Measurements from ENCODE around the gene ETV6. TPM values are rescaled to one million over a fixed set of nuclear protein-coding genes. Genes with fewer than 3 reads are reported as not detected.

ETV6 gene
- total RNA-seq, 2 donors from 2014 or later, result 50.2 to 82.3 TPM

DNA sequence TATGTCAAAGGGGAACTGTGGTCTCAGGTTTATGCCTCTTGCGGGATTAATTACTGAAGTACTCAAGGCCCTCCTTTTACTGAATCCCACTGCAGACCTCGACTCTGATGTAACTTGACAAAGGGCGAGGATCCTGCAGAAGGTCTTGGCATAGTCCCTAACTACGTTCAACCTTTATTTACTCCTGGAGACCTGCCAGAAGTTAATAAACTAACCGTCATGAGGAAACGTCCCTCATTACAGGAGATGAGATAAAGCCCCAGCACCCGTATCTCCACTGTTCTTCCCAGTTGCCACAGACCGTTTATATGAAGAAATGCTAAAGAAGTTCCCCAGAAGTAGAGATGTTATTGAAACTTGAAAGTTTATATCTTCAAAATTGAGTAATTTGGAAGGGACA, 190.9 kb downstream of the ETV6 start:
- no peak overlapping the region for H3K4me3 Mint-ChIP-seq
- H3K9me3 Mint-ChIP-seq, result no peaks in the 10 kb centered on the region
- ATAC-seq (no peak), DNase-seq (ENCODE audit: low spot score) (no peak)
- H3K4me1 Mint-ChIP-seq (ENCODE audit: low read depth in 2 of 2), result peaks cover 17 to 24% of the 10 kb centered on the region in 2 donors
- H3K27ac Mint-ChIP-seq, result no peak overlapping the region
- no peaks in the 10 kb centered on the region for H3K27me3 Mint-ChIP-seq
- peaks cover 26% of the 10 kb centered on the region for H3K36me3 Mint-ChIP-seq

DNA sequence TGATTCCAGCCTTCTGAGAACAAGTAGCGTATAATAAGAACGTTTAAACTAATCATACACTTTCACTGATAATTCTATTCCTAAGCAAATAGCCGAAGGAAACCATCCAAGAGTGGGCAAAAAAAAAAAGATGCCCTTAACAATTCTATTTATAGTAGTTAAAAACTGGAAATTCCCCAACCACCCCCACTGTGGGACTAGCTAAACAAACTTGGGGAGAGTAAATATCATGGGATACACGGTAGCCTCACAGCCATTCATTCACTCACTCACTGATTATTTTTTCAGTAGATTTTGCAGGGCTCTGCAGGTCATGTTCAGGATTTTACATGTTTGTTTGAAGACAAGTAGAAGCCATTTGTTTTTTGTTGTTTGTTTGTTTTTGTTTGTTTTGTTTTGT, 197.0 kb downstream of the ETV6 start:
- DNase-seq (ENCODE audit: low spot score) (no peak), ATAC-seq (no peak)
- peaks cover 6 to 10% of the 10 kb centered on the region in 2 donors for H3K4me1 Mint-ChIP-seq (ENCODE audit: low read depth in 2 of 2)
- H3K9me3 Mint-ChIP-seq, result no peaks in the 10 kb centered on the region
- H3K27ac Mint-ChIP-seq, result no peak overlapping the region
- H3K27me3 Mint-ChIP-seq, result no peaks in the 10 kb centered on the region
- peaks cover 13% of the 10 kb centered on the region for H3K36me3 Mint-ChIP-seq
- H3K4me3 Mint-ChIP-seq, result no peak overlapping the region

DNA sequence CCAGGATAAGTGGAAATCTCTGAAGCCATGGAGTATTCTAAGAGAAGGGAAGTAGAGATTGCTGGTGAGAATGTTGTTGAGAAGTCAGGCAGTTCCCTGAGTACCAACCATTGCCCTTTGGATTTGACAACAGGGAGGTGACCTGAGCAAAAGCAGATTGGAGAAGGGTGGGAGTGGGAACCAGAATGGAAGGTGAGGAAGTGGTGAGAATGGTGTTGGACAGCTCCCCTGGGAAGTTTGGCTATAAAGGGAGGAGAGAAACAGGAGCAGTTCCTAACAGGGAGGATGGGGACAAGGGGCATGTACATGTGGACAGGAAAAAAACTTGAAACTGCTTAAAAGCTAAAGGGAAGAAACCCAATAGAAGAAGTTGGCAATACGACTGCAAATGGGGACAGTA, 198.1 kb downstream of the ETV6 start:
- H3K27me3 Mint-ChIP-seq, result no peaks in the 10 kb centered on the region
- peaks cover 8% of the 10 kb centered on the region for H3K36me3 Mint-ChIP-seq
- DNase-seq (ENCODE audit: low spot score) (no peak), ATAC-seq (no peak)
- H3K4me3 Mint-ChIP-seq, result no peak overlapping the region
- peak overlapping the region in 1 of 2 donors; percentile 1 for H3K27ac Mint-ChIP-seq
- H3K9me3 Mint-ChIP-seq, result no peaks in the 10 kb centered on the region
- peaks cover 6 to 10% of the 10 kb centered on the region in 2 donors for H3K4me1 Mint-ChIP-seq (ENCODE audit: low read depth in 2 of 2)

DNA sequence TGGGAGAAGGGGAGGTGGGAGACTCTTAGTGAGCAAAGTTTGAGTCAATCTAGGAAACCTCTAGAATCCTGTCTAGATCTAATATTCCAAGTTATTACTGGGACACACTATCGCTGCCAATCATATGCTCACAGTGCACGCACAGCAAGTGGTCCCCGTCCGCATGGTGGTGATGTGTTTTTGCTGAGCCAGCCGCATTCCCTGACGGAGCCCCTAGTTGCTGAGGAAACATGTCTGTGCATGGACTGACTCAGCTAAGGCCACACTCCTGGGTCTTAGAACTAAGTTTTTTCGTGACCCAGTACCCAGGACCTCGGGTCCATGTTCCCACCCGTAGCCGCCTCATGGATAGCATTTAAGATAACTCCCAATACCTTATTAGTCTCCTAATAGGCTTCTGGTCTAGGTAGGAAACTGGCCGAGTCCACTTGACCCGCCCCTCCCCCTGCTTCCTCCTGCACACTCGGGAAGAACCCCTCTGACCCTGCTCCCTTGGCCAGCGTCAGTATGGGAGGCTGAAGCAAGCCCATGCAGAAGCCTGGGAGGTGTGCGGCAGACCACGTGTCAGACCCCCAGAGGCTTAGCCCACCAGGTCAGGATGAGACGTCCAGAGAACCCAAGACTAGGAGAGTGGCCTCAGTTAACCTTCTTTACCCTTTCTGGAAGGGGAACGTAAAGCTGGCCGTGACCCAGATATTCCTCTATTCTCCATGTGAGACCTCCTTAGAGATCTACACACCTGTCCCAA, 200.5 kb downstream of the ETV6 start:
- peaks cover 12 to 23% of the 10 kb centered on the region in 2 donors for H3K4me1 Mint-ChIP-seq (ENCODE audit: low read depth in 2 of 2)
- no peak overlapping the region for H3K27ac Mint-ChIP-seq
- peaks cover 18% of the 10 kb centered on the region for H3K36me3 Mint-ChIP-seq
- H3K27me3 Mint-ChIP-seq, result no peaks in the 10 kb centered on the region
- DNase-seq (ENCODE audit: low spot score) (no peak), ATAC-seq (no peak)
- H3K4me3 Mint-ChIP-seq, result no peak overlapping the region
- H3K9me3 Mint-ChIP-seq, result no peaks in the 10 kb centered on the region

DNA sequence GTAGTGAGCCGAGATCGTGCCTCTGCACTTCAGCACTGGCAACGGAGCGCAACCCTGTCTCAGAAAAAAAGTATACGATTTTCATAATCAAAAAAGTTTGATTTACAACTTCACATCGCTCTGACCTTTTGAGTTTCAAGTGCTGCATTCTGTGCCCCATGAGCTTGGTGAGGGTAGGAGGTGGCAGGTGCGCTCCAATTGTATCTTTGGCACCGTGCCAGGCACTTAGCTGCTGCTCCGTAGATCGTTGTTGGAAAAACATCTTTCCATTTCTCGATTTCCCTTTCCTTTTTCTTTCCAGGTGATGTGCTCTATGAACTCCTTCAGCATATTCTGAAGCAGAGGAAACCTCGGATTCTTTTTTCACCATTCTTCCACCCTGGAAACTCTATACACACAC, 203.7 kb downstream of the ETV6 start:
- no peak for ATAC-seq
- H3K27ac Mint-ChIP-seq, result peak overlapping the region in 1 of 2 donors; percentile 33
- no peaks in the 10 kb centered on the region for H3K27me3 Mint-ChIP-seq
- no peak overlapping the region for H3K4me3 Mint-ChIP-seq
- H3K36me3 Mint-ChIP-seq, result peaks cover 23% of the 10 kb centered on the region
- no peaks in the 10 kb centered on the region for H3K9me3 Mint-ChIP-seq
- DNase-seq (ENCODE audit: low spot score), result no peak
- peaks cover 17 to 38% of the 10 kb centered on the region in 2 donors for H3K4me1 Mint-ChIP-seq (ENCODE audit: low read depth in 2 of 2)

DNA sequence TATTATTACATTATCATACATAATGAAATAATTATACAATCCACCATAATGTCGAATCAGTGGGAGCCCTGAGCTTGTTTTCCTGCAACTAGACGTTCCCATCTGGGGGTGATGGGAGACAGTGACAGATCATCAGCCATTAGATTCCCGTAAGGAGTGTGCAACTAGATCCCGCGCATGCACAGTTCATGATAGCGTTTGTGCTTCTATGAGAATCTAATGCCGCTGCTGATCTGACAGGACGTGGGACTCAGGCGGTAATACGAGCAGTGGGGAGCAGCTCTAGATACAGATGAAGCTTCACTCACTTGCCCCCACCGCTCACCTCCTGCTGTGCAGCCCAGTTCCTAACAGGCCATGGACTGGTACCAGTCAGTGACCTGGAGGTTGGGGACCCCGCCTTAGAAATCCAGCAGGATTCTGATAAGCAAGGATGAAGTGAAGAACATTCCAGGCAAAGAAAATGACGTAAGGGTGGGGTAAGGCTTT, 204.6 kb downstream of the ETV6 start:
- Mint-ChIP-seq H3K36me3 (peaks cover 23% of the 10 kb centered on the region), H3K4me1 (ENCODE audit: low read depth in 2 of 2) (peaks cover 17 to 38% of the 10 kb centered on the region in 2 donors), H3K9me3 (no peaks in the 10 kb centered on the region), H3K4me3 (no peak overlapping the region), H3K27ac (no peak overlapping the region), H3K27me3 (no peaks in the 10 kb centered on the region)
- DNase-seq (ENCODE audit: low spot score) (no peak), ATAC-seq (no peak)

DNA sequence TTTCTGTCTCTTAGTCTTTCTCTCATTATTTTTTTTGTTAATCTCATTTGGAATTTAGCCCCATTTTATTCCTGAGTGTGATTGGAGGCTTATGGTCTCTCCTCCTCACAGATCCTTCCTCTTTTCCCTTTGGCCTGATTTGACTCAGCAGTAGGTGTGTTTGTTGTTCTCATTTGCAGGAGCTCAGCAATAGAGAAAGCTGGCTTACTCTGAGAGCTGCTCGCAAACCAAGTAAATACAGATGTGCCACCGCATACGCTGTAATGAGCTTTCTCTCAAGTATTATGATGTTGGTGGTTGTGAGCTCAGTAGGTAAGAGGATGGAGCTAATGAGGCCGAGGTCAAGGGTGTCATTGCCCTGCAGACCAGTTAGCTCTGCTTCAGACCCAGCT, 206.5 kb downstream of the ETV6 start:
- Mint-ChIP-seq H3K27me3 (no peaks in the 10 kb centered on the region), H3K9me3 (no peaks in the 10 kb centered on the region), H3K4me1 (ENCODE audit: low read depth in 2 of 2) (peaks cover 17 to 41% of the 10 kb centered on the region in 2 donors), H3K36me3 (peaks cover 23% of the 10 kb centered on the region), H3K4me3 (peak overlapping the region; percentile 65), H3K27ac (peak overlapping the region; percentile 52 to 54)
- DNase-seq (ENCODE audit: low spot score) (no peak), ATAC-seq (no peak)

DNA sequence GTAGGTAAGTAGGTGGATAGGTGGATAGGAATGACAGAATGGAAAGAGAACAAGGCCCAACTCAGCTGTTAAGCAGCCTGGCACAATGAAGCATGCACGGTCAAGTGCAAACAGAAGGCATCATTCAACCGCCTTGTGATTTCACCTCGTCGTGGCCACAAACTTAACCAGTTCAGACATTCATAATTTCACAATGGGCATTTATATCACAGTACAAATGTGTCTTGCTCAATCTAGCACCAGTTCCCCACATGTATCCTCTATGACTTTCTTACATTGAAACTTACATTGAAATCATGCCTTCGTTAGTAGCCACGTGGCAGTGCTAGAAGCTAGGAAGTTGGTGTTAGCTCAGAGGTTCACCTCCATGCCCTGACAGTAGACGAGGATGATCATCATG, 207.5 kb downstream of the ETV6 start:
- H3K27ac Mint-ChIP-seq, result peak overlapping the region; percentile 52 to 54
- no peak overlapping the region for H3K4me3 Mint-ChIP-seq
- H3K4me1 Mint-ChIP-seq (ENCODE audit: low read depth in 2 of 2), result peaks cover 17 to 48% of the 10 kb centered on the region in 2 donors
- DNase-seq (ENCODE audit: low spot score), result no peak
- ATAC-seq, result peak; percentile 60 to 72
- no peaks in the 10 kb centered on the region for H3K9me3 Mint-ChIP-seq
- no peaks in the 10 kb centered on the region for H3K27me3 Mint-ChIP-seq
- H3K36me3 Mint-ChIP-seq, result peaks cover 23% of the 10 kb centered on the region

DNA sequence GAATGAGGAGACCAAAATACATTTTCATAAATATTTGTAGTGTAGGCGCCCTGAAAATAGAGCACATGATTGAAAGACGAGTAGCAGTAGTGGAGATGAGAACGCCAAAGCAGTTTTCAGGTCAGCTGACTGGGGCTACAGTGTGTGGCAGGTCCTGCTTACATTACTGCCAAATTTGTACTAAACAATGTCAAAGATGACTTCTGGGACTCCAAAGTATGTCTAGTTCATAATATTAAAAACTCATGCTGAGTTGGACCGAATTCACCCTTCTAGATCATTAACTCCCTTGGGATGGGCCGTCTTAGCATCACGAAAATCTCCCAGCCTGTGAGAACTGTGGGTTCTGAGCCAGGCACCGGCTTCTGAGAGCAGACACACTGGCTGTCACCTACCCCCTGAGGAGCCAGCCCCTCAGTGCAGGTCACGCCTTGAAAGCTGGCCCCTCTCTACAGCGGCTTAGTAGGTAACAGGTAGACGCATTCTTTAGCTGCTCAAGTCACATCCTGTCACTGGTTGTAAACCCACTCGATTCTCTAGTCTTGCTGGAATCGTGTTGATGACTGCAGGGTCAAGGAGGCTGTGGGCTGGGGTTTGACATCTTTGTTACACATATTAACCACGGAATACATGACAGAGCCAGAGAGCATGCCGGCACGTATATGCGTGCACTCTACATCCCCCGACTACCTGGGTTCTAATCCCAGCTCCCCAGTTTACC, 210.4 kb downstream of the ETV6 start:
- H3K9me3 Mint-ChIP-seq, result no peaks in the 10 kb centered on the region
- H3K36me3 Mint-ChIP-seq, result peaks cover 20% of the 10 kb centered on the region
- no peaks in the 10 kb centered on the region for H3K27me3 Mint-ChIP-seq
- H3K4me1 Mint-ChIP-seq (ENCODE audit: low read depth in 2 of 2), result peaks cover 15 to 43% of the 10 kb centered on the region in 2 donors
- no peak overlapping the region for H3K4me3 Mint-ChIP-seq
- DNase-seq (ENCODE audit: low spot score) (no peak), ATAC-seq (peak; percentile 44 to 48)
- no peak overlapping the region for H3K27ac Mint-ChIP-seq

DNA sequence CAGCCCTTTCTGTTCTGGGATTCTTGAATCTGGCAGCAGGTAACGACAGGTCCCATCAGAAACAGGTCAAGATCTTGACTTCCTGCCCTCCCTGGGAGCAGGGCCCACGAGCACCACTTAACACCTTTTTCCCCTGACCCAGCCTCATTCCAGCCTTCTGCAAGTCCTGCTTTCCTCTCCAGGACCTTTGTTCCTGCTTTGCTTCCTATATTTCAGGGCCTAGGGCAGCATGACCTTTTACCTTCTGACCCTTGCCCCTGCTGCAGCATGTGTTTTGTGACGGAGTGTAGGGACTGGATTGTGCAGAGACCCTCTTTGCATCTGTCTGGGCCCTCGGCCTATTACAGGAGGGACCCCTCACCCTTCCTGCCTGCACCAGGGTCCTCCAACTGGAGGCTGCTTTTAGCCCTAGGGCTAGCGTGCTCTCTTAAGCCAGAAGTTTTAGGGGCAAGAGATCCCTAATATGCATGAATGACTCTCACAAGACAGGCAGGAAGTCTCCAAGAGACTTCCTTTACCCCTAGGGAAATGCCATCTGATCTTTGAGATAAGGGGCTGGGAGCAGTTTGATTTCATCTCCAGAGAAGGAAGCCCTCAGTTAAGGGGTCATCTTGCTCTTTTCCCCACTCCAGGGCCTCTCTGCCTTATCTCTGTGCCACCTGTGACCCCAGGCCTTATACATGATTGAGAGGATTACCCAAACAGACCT, 211.8 kb downstream of the ETV6 start:
- Mint-ChIP-seq H3K27ac (no peak overlapping the region), H3K36me3 (peaks cover 22% of the 10 kb centered on the region), H3K4me1 (ENCODE audit: low read depth in 2 of 2) (peaks cover 4 to 34% of the 10 kb centered on the region in 2 donors), H3K9me3 (peaks cover 6% of the 10 kb centered on the region), H3K4me3 (no peak overlapping the region), H3K27me3 (no peaks in the 10 kb centered on the region)
- no peak for ATAC-seq
- no peak for DNase-seq (ENCODE audit: low spot score)

DNA sequence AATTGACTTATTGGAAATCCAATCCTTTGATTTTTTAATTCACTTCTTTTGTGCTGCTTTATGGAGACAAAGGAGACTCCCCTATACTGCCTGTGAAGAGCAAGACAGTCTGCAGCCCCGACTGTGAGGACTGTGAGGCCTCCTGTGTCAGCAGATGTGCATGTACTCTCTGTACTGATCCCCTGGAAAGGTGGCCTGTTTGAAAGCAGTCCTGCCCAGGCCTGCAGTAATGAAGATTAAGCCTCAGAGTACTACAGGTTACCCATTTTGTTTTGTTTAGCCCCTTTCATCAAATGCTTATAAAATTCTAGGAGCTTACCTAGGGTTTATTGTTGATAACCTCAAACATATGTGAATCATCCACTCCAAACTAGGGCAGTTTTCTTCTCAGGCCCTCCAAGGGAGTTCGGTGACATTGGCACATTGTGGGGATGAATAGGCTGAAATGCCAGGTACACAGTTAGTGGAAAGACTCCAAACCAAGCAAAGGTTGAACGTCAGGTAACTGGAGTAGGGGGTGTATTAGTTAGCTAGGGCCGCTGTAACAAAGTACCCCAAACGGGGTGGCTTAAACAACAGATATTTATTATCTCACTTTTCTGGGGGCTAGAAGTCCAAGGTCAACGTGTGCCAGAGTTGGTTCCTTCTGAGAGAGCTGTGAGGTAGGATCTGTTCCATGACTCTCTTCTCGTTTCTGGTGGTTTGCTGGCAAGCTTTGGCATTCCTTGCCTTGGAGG, 212.6 kb downstream of the ETV6 start:
- H3K27ac Mint-ChIP-seq, result peak overlapping the region in 1 of 2 donors; percentile 34
- no peak overlapping the region for H3K4me3 Mint-ChIP-seq
- peaks cover 4 to 27% of the 10 kb centered on the region in 2 donors for H3K4me1 Mint-ChIP-seq (ENCODE audit: low read depth in 2 of 2)
- ATAC-seq, result no peak
- peaks cover 6% of the 10 kb centered on the region for H3K9me3 Mint-ChIP-seq
- no peaks in the 10 kb centered on the region for H3K27me3 Mint-ChIP-seq
- no peak for DNase-seq (ENCODE audit: low spot score)
- peaks cover 30% of the 10 kb centered on the region for H3K36me3 Mint-ChIP-seq

DNA sequence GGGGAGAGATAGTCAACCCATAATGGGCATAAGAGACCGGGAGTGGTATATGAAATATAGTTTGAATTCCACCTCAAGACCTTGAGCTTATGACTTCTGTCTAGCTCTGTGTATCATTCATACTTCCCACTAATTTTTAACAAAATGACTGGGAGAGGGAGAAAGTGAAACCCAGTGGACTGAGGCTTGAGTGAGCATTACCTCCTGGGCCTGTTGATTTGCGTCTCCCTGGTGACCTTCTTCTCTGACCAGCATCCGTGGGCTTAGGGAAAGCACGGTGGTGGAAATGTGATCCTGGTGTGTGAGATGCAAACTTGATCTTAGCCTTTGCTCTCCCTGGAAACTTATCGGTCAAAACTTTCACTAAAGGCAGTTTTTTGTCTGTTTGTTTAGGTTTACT, 213.3 kb downstream of the ETV6 start:
- no peak for DNase-seq (ENCODE audit: low spot score)
- H3K4me1 Mint-ChIP-seq (ENCODE audit: low read depth in 2 of 2), result peaks cover 4 to 21% of the 10 kb centered on the region in 2 donors
- no peak for ATAC-seq
- H3K27me3 Mint-ChIP-seq, result no peaks in the 10 kb centered on the region
- H3K9me3 Mint-ChIP-seq, result peaks cover 6% of the 10 kb centered on the region
- H3K36me3 Mint-ChIP-seq, result peaks cover 29% of the 10 kb centered on the region
- peak overlapping the region in 1 of 2 donors; percentile 34 for H3K27ac Mint-ChIP-seq
- no peak overlapping the region for H3K4me3 Mint-ChIP-seq

DNA sequence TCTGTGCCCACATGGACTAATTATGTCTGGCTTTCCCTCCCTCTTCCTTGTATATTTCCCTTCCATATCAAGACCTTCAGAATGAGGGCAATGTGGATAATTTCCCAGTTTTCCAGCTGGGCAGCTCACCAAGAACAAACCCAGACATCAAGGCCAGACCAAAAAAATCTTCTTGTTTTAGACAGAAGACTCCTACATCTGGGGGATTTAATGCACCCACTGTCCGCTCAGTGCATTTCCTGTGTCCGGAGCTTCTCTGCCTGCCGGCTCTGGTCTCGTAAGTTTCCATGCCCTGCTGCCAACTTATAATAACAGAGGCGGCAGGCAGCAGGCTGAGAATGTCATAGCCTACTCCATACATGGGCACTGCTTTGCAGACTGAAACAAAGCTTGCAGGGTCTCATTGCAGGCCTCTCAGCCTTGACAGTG, 214.0 kb downstream of the ETV6 start:
- Mint-ChIP-seq H3K9me3 (peaks cover 6% of the 10 kb centered on the region), H3K4me3 (no peak overlapping the region), H3K27ac (peak overlapping the region in 1 of 2 donors; percentile 53), H3K4me1 (ENCODE audit: low read depth in 2 of 2) (peaks cover 4 to 23% of the 10 kb centered on the region in 2 donors), H3K36me3 (peaks cover 26% of the 10 kb centered on the region), H3K27me3 (no peaks in the 10 kb centered on the region)
- DNase-seq (ENCODE audit: low spot score) (no peak), ATAC-seq (no peak)

Data from natural killer cell treated with Interleukin-12 subunit alpha and Interleukin-12 subunit beta and Interleukin-15 and Interleukin-18, amount 100 ng/mL, for 72 hours (primary cell).